ENCODE results near the gene GLT6D1.
"Not testable (repeated sequence)": the region's sequence is repeated elsewhere in the genome, so short reads cannot be mapped to it uniquely, and the experiment has no call there.

GLT6D1 gene

GRCh38 chr9:135678236-135679017 is 39.1 kb upstream of the GLT6D1 start:
- H3K27ac ChIP-seq: no peak overlapping the region
- TF ChIP-seq CTCF (conservative IDR thresholded peaks at IDR 0.05): no peak

GRCh38 chr9:135677641-135678168 is 38.4 kb upstream of the GLT6D1 start:
- H3K27ac ChIP-seq: no peak overlapping the region
- no peak for TF ChIP-seq CTCF (conservative IDR thresholded peaks at IDR 0.05)

- no peak overlapping the region for H3K27ac ChIP-seq
- no peak for TF ChIP-seq CTCF (conservative IDR thresholded peaks at IDR 0.05)
Observed at GRCh38 chr9:135676891-135677290, 37.6 kb upstream of the GLT6D1 start.

GRCh38 chr9:135674977-135675376 is 35.6 kb upstream of the GLT6D1 start:
- H3K27ac ChIP-seq: no peak overlapping the region
- TF ChIP-seq CTCF (conservative IDR thresholded peaks at IDR 0.05): no peak

GRCh38 chr9:135673941-135674340 is 34.6 kb upstream of the GLT6D1 start:
- H3K27ac ChIP-seq: no peak overlapping the region
- TF ChIP-seq CTCF (conservative IDR thresholded peaks at IDR 0.05): no peak

- H3K27ac ChIP-seq: not testable (repeated sequence)
Observed at GRCh38 chr9:135672786-135673185, 33.4 kb upstream of the GLT6D1 start.

- H3K27ac ChIP-seq: no peak overlapping the region
- TF ChIP-seq CTCF (conservative IDR thresholded peaks at IDR 0.05): 0 out of 2 replicates have a peak, but pooled peaks have one; percentile 9
Observed at GRCh38 chr9:135671591-135672041, 32.3 kb upstream of the GLT6D1 start.
